ENCODE measurements around the gene ACSF2. TPM values are rescaled to one million over a fixed set of nuclear protein-coding genes. Genes with fewer than 3 reads are reported as not detected.

The ACSF2 gene
- total and polyA plus RNA-seq, 8 donors, result 16.1 to 172 (median 67.9) TPM

DNA sequence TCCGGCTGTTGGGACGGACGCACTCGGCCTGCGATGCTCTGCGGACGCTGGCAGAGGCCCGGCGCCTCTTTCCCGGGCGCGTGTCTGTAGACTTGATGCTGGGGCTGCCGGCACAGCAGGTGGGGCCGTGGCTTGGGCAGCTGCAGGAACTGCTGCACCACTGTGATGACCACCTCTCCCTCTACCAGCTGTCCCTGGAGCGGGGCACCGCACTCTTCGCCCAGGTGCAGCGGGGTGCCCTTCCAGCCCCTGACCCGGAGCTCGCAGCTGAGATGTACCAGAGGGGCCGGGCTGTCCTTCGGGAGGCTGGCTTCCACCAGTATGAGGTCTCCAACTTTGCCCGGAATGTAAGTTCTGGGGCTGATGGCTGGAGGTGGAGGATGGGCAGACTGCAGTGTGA is 56.1 kb downstream of the ACSF2 start:
- WGBS, 5 donors, result 60 to 86% (median 81%) methylated on average over 1 to 23 of the region's 23 CpGs
- no peak for DNase-seq

DNA sequence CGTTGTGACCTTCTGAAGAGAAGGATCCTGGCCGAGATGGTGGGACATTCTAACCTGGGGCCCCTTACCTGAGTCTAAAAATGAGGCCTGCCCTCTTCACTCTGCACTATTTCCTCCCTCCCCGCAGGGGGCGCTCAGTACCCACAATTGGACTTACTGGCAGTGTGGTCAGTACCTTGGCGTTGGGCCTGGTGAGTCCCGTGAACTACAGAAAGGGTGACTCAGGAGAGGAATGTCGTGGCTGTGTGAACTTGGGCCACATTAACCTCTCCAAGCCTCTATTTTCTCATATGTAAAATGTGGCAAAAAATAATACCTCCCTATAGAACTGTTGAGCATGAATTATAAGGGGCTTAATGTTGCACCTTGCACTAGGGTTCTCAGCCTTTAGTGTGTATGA is 56.5 kb downstream of the ACSF2 start:
- intact Hi-C loops (cut with DNase I; ENCODE audit: low total_unique reads), result loop anchor here (10.0 kb wide), 1 partner anchor 52 kb away; the partner anchor contains the start of gene EPN3
- WGBS, 5 donors, result 0 to 10% (median 7%) methylated on average over 6 to 7 of the region's 7 CpGs
- H3K36me3 ChIP-seq, result peaks cover 25 to 52% (median 49%) of the 10 kb centered on the region in 4 donors

More for the DNA sequence above, 56.1 kb downstream of the ACSF2 start:
- Histone ChIP-seq H3K27ac (peak overlapping the region in 4 of 5 donors; percentile 75 to 91 (median 80)), H3K9me3 (no peaks in the 10 kb centered on the region), H3K27me3 (no peaks in the 10 kb centered on the region), H3K36me3 (peaks cover 25 to 47% (median 46%) of the 10 kb centered on the region in 4 donors), H3K4me1 (peaks cover 19 to 59% (median 41%) of the 10 kb centered on the region in 4 donors), H3K4me3 (no peak overlapping the region)
- intact Hi-C loops (cut with DNase I; ENCODE audit: low total_unique reads), result loop anchor here (10.0 kb wide), 1 partner anchor 53 kb away; the partner anchor contains the start of gene EPN3
- TF ChIP-seq EP300 (IDR thresholded peaks at IDR 0.05), result no peak
- TF ChIP-seq POLR2AphosphoS5 (IDR thresholded peaks at IDR 0.05), result no peak
- TF ChIP-seq, protein P1, sequence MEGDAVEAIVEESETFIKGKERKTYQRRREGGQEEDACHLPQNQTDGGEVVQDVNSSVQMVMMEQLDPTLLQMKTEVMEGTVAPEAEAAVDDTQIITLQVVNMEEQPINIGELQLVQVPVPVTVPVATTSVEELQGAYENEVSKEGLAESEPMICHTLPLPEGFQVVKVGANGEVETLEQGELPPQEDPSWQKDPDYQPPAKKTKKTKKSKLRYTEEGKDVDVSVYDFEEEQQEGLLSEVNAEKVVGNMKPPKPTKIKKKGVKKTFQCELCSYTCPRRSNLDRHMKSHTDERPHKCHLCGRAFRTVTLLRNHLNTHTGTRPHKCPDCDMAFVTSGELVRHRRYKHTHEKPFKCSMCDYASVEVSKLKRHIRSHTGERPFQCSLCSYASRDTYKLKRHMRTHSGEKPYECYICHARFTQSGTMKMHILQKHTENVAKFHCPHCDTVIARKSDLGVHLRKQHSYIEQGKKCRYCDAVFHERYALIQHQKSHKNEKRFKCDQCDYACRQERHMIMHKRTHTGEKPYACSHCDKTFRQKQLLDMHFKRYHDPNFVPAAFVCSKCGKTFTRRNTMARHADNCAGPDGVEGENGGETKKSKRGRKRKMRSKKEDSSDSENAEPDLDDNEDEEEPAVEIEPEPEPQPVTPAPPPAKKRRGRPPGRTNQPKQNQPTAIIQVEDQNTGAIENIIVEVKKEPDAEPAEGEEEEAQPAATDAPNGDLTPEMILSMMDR (IDR thresholded peaks at IDR 0.05), result no peak
- no peak for TF ChIP-seq POLR2A (IDR thresholded peaks at IDR 0.05)

DNA sequence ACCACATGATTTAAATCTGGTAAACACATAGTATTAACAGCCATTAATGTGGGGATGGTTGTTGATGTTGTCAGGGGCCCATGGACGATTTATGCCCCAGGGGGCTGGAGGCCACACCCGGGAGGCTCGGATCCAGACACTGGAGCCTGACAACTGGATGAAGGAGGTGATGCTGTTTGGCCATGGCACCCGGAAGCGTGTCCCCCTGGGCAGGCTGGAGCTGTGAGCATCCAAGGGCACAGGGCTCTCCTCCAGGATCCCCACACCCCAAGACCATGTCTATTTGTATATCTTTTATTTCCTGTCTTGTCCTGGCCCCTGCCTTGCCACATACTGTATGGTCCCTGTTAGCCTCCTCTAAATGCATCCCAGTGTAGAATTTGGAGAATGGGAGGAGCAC is 57.2 kb downstream of the ACSF2 start:
- H3K27ac ChIP-seq, result peak overlapping the region in 4 of 5 donors; percentile 75 to 91 (median 80)
- 74 to 84% (median 82%) methylated on average over 5 of the region's 5 CpGs for WGBS, 5 donors
- H3K4me1 ChIP-seq, result peaks cover 18 to 49% (median 35%) of the 10 kb centered on the region in 4 donors
- intact Hi-C loops (cut with DNase I; ENCODE audit: low total_unique reads), result loop anchor here (10.0 kb wide), 1 partner anchor 52 kb away; the partner anchor contains the start of gene EPN3
- peaks cover 25 to 58% (median 53%) of the 10 kb centered on the region in 4 donors for H3K36me3 ChIP-seq
- TF ChIP-seq POLR2A (IDR thresholded peaks at IDR 0.05), result no peak
- TF ChIP-seq POLR2AphosphoS5 (IDR thresholded peaks at IDR 0.05), result no peak
- no peak for TF ChIP-seq EP300 (IDR thresholded peaks at IDR 0.05)
- TF ChIP-seq, protein P1 (IDR thresholded peaks at IDR 0.05), result no peak
- H3K27me3 ChIP-seq, result no peaks in the 10 kb centered on the region
- no peaks in the 10 kb centered on the region for H3K9me3 ChIP-seq
- DNase-seq, result no peak
- no peak overlapping the region for H3K4me3 ChIP-seq

More for the DNA sequence above, 56.5 kb downstream of the ACSF2 start:
- Histone ChIP-seq H3K27ac (peak overlapping the region; percentile 16 to 91 (median 77)), H3K4me1 (peaks cover 19 to 57% (median 41%) of the 10 kb centered on the region in 4 donors), H3K9me3 (no peaks in the 10 kb centered on the region), H3K27me3 (no peaks in the 10 kb centered on the region), H3K4me3 (no peak overlapping the region)
- TF ChIP-seq EP300 (IDR thresholded peaks at IDR 0.05) (peak; percentile 68), POLR2A (IDR thresholded peaks at IDR 0.05) (no peak), POLR2AphosphoS5 (IDR thresholded peaks at IDR 0.05) (peak; percentile 79 to 96 (median 80))
- TF ChIP-seq, protein P1 (IDR thresholded peaks at IDR 0.05), result peak in 5 of 7 experiments; percentile 79 to 97 (median 88)
- peak; percentile 95 to 98 for DNase-seq

DNA sequence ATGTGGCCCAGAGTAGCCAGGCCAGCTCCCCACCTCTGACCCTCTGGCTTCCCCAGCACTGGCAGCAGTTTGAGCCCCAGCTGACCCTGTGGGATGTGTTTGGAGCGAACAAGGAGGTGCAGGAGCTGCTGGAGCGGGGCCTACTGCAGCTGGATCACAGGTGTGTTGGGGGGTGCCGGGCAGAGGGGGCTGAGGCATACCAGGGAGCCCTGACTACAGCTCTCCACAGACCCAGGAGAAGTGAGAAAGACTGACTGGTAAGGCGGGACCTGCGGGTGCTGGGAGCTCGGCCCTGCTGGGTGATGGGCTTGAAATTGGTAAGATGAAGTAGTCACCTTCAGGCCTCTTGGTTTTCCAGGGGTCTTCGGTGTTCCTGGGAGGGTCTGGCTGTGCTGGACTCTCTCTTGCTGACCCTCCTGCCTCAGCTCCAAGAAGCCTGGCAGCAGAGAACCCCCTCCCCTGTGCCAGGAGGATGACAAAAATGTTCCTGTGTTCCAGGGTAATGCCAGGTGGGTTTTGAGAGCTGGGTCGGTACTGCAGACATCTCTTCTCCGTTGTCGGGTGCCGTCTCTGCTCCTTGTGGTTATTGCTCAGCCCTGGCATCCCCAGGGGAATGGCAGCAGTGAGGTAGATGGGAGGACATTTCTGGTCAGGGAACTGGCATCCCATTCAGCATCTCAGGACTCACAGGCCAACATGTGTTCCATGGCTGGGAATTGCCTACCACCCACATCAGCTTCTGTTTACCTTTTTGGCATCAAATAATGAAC is 58.6 kb downstream of the ACSF2 start:
- DNase-seq, result no peak

More for the DNA sequence above, 58.6 kb downstream of the ACSF2 start:
- TF ChIP-seq, protein P1 (IDR thresholded peaks at IDR 0.05), result no peak
- no peak for TF ChIP-seq POLR2AphosphoS5 (IDR thresholded peaks at IDR 0.05)
- TF ChIP-seq EP300 (IDR thresholded peaks at IDR 0.05), result no peak
- no peak for TF ChIP-seq POLR2A (IDR thresholded peaks at IDR 0.05)
- Histone ChIP-seq H3K4me1 (peaks cover 13 to 40% (median 24%) of the 10 kb centered on the region in 4 donors), H3K27ac (no peak overlapping the region), H3K27me3 (no peaks in the 10 kb centered on the region), H3K36me3 (peaks cover 25 to 64% (median 53%) of the 10 kb centered on the region in 4 donors), H3K9me3 (no peaks in the 10 kb centered on the region), H3K4me3 (no peak overlapping the region)
- intact Hi-C loops (cut with DNase I; ENCODE audit: low total_unique reads), result loop anchor here (10.0 kb wide), 1 partner anchor 50 kb away; the partner anchor contains the start of gene EPN3
- 87 to 95% (median 92%) methylated on average over 7 to 11 of the region's 11 CpGs for WGBS, 5 donors
